ENCODE measurements around the gene SLC4A3.

Gene SLC4A3

DNA sequence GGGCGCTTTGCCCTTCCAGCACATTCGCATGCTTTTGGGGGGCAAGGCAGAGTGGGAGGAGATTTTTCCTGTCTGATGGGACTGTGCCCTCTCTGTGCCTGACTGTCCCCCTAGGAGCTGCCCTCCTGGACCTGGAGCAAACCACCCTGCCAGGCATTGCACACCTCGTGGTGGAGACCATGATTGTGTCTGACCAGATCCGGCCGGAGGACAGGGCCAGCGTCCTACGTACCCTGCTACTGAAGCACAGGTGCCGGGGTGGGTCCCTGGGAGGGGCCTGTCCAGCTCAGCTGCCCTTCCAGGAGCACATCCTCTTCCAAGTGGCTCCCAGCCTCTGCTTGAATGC lies 5.3 kb downstream of the SLC4A3 start:
- no peak for DNase-seq

DNA sequence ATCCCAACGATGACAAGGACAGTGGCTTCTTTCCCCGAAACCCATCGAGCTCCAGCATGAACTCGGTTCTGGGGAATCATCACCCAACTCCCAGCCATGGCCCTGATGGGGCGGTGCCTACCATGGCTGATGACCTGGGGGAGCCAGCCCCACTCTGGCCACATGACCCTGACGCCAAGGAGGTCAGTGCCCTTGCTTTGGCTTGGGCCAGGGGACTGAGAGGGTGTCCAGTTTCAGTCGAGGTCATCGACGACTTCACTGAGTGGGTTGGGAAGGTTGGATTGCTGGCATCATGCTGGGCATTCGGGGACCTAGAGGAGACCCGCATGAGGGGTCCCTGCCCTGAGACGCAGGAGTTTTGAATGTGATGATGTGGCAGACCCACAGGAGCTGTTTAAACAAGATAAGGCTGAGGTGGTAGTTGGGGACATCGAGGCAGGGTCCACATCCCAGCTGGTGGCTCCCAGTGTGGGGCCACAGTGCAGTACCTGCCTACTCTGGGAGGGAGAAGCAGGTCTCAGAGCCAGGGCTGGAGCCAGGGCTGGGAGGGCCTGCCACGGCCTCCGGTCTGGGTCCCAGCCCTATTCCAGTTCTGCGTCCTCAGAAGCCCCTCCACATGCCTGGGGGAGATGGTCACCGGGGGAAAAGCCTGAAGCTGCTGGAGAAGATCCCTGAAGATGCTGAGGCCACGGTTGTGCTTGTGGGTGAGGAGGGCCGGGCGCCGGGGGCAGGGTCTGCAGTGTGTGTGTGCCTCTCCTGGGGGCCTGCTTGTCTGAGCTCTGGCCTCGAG lies 6.0 kb downstream of the SLC4A3 start:
- DNase-seq = no peak

- no peak for DNase-seq
Observed at GRCh38 chr2:219634171-219634940, 6.9 kb downstream of the SLC4A3 start.

GRCh38 chr2:219634951-219635751 lies 7.7 kb downstream of the SLC4A3 start:
- no peak for DNase-seq

- DNase-seq = no peak
Observed at GRCh38 chr2:219636144-219636915, 8.9 kb downstream of the SLC4A3 start.

DNA sequence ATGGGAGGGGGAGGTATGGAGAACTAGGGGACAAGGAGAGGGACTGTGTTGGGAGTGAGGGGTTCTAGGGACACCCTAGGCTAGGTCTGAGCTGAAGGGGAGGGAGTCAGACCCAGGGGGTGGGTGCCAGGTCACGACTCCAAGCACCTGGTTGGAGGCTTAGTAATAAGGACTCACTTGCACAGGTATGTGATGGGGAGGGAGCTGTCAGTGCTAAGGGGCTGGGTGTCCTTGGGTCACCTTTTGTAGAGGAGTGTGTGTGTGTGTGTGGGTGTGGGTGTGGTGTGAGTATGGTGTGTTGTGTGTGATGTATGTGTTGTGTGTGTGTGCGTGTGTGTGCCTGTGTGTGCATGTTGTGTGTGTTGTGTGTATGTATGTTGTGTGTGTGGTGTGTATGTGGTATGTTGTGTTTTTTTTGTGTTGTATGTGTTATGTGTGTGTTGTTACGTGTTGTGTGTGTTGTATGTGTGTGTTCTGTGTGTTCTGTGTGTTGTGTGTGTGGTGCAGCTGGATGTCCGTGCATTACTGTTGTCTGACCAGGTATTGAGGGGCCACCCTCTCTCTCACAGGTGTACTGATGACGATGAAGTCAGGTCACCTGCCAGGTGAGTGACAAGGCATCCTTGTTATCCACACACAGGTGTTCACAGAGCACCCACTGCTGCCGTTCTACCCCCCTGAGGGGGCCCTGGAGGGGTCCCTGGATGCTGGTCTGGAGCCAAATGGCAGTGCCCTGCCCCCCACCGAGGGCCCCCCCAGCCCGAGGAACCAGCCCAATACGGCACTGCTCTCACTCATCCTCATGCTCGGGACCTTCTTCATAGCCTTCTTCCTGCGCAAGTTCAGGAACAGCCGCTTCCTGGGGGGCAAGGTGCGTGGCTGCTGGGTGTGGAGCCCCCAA lies 9.8 kb downstream of the SLC4A3 start:
- DNase-seq = no peak

DNA sequence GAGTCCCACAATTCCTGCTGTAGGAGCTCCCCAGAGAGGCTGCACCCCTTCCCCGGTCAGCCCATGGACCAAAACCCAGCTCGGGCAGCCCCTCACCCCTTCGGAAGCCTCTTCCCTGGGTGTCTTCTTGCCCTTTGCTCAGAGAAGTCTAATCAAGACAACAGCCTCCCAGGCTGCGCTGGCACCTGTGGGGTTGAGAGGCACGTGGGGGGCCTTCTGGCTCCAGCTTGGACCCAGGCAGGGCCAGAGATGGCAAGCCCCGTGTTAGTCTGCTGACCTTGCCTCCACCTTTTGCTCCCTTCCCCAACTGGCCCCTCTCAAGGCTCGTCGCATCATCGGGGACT lies 10.4 kb downstream of the SLC4A3 start:
- DNase-seq = no peak

DNA sequence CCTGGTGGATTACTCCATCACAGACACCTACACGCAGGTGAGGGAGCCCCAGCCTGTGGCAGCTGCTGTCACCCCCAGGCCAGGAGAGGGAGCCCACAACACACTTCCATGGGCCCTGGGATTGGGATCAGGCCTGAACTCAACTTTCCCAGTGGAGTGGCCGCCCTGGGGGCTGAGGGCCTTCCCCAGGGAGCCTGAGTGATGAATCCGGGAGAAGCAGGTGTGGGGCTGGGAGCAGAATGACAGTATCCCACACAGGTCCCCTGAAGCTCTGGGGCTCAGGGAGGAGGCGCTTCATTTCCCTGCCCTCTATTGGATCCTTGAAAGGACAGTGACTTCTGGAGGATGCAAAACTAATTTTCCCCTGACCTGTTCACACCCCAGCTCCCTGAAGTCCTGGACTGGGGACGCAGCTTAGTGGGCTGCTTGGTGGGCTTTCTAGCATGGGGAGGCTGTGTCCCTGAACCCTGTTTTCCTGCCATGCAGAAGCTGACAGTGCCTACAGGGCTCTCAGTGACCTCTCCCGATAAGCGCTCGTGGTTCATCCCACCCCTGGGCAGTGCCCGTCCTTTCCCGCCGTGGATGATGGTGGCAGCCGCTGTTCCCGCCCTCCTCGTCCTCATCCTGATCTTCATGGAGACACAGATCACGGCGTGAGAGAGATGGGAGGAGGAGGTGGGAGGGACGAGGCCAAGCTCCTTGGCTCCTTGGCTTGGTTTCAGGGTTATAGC lies 11.0 kb downstream of the SLC4A3 start:
- no peak for DNase-seq

DNA sequence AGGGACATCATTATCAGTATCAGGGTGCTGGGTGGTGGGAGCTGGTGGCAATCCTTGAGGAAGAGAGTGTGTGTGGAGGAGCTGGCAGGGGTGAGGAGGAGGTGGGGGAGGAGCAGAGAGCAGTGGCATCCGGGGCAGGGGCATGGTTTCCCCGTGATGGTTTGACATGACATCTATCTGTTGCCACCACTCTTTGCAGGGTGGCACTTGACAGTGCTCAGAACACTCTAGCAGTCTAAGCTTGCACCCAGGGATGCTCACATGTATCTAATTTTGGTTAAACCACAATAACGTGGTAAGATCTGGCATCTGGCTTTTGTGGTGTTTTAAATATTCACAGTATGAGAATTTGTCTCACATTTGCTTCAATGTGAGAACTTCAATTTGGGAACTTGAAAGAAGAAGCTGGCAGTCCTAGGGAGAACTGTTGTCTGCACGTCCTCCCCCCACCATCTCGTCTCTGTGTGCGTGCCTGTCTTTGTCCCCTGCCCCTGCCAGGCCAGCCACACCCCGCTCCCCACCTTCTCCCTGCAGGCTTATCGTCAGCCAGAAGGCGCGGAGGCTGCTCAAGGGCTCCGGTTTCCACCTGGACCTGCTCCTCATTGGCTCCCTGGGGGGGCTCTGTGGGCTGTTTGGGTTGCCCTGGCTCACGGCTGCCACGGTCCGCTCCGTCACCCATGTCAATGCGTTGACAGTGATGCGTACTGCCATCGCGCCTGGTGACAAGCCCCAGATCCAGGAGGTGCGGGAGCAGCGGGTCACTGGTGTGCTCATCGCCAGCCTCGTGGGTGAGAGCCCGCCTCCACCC lies 11.7 kb downstream of the SLC4A3 start:
- no peak for DNase-seq

GRCh38 chr2:219641390-219642068 lies 14.1 kb downstream of the SLC4A3 start:
- no peak for DNase-seq

- no peak for DNase-seq
Observed at GRCh38 chr2:219642069-219642454, 14.6 kb downstream of the SLC4A3 start.

DNA sequence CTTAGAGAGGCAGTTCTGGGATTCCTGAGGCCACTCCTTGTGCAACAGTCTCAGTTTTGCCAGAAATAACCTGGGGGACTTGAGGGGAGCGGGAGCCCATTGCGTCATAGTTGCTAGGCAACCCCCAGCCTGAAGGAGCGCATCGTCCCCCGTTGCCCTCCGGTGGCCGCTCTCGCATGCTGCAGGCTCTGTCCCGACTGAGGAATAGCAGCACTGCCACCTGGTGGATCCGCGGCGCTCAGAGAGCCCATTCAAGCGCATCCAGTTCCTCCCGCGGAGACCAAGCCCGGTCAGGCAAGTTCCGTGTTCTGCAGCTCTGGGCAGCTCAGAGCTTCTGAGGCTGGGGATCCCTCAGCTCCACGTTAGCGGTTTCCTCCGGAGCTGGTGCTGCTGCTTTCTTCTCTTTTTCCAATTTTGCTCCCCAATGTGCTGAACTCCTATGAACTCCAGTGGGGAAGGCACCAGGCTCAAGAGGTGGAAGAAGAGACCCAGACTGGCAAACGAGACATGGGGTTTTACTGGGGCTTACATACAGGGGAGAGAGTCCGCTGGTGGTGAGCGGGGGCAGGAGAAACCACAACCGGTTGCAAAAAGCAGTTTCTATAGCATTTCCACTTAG lies 15.1 kb downstream of the SLC4A3 start:
- DNase-seq = peak; percentile 94

DNA sequence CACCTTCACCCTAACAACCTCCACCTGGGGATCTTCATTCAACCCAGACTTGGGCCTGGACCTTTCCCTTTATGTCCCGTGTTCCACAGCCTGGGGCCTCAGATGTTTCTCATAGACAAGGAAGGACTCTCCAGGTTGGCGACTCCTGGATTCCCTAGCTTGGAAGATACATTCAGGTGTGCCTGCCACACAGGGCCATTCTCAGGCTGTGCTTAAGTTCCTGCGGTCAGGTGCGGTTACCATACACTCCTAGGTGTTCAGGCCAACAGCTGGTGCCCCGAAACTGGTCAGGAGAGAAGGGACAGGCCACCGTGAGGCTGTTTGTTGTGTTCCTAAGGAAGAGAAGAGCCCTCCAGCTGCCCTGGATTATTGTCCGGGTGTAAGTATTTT lies 15.6 kb downstream of the SLC4A3 start:
- DNase-seq = no peak

DNA sequence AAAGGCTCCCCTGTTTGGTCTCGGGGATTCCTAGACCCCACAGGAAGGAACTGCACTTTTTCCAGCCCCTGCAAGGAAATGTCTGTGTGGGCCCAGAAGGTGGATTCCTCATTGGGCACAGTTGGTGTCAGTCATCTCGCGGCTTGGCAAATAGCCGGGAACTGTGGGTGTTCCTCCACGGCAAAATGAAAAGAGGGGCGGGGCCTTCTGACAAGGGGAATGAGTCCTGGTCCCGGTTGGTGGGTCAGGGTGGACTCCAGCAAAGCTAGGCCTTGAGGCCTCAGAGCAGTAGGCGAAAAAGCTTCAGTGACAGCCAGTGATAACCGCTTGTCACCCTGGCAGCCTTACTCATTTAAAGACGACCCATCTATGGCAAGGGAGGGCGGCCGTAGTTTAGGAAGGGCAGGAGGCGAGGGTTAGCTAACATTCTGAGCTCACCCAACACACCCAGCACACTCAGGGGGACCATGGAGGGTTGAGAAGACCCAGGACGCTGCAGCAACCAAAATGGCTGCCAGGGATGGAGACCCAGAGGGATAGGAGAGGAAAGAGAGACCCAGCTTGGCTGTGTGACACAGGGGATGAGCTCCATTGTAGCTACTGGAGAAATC lies 16.5 kb downstream of the SLC4A3 start:
- DNase-seq = no peak

DNA sequence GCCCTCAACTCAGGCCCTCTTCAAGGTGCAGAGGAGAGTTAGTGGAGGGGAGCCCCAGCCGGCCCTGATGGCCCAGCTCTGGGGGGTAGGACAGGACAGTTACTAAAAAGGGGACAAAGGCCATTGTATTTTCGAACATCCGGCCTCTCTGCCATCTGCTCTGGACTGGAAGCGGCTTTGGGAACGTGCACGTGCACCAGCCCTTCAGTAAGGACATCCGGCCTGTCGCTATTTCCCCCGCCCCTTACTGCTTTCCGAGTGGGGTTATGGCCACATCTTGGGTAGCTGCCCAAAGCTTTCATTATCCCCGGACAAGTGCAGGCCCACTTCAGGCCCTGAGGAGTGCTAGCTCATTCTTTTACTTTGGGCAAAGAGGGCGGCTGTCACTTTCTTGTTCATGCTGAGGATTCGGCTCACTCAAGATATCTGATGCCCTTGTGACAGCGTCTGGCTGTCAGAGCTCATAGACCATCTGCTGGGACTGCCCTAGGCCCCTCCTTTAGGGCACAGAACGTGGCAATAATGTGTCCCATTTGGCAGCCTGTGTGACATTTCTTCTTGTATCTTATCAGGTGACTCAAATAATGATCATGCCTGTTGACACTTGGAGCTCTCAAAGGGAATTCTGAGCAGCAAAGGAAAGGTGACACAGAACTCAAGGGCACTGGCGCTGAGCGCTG lies 17.5 kb downstream of the SLC4A3 start:
- no peak for DNase-seq

DNA sequence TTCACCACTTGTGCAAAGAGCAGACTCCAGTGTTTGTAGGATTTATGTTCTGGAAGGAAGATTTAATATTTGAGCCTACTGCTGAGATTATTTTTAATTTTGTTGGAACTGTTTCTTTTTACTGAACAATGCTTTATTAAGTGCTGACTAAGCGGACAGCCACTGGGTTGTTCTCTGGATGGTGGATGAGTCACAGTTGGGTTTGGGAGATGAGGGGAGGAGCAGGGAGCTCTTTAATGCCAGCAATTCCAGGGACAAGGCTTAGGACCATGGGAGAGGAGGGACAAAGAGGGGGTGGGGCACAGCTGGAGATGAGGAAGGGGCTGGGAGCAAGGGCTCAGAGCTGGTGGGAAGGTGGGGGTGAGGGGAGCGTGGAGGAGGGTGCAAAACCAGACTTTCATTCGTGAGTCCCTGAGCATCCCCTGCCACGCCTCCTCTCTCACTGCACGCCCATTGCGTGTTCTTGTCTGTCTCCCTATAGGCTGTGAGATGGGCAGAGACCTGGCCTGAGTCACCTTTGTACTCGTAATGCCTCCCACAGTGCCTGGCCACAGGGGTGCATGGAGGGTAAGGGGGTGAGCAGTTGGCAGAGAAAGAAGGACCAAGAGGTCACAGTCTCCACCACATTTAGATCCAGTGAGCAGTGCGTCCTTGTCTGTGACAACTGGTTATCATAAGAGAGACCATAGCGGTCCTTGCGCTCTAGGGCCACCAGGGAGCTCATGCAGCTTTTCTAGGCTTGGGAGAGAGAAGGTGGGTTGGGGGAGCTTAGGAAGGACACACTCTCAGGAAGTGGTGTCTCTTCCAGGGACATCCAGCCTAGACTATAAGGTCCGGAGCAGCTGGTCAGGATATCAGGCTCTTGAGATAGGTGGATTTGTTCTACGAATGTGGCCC lies 18.4 kb downstream of the SLC4A3 start:
- no peak for DNase-seq

GRCh38 chr2:219648176-219648575 lies 20.7 kb downstream of the SLC4A3 start:
- no peak for DNase-seq

Measured in inflammatory macrophage treated with lipopolysaccharide for 4 hours (primary cell).